Activated CD4-positive, alpha-beta T cell treated with anti-CD3 and anti-CD28 coated beads for 36 hours (primary cell): ENCODE data around the gene CDYL2. TPM values are rescaled to one million over a fixed set of nuclear protein-coding genes. Genes with fewer than 3 reads are reported as not detected.
"Not testable (repeated sequence)": the region's sequence is repeated elsewhere in the genome, so short reads cannot be mapped to it uniquely, and the experiment has no call there.

Experiments
- ATAC-seq: fragments of 200-7000 bp; cut with Tn5 transposase; one replicate; pipeline ENCODE4 v1.10.0; 2021; ENCODE audit warnings: mild to moderate bottlenecking, moderate library complexity
- CTCF ChIA-PET: fragments of 350-600 bp; sonication (Branson Sonifier 250); formaldehyde crosslinking; loops from one replicate; lab custom pipeline; 2021; ENCODE audit warnings: antibody characterized with exemption; lab: Charles Lee
- POLR2A ChIA-PET: fragments of 350-600 bp; sonication (Branson Sonifier 250); formaldehyde crosslinking; loops from one replicate; lab custom pipeline; 2021; ENCODE audit warnings: antibody characterized with exemption, inconsistent platforms; lab: Charles Lee
- DNase-seq: peaks from one replicate; pipeline ENCODE4 v3.0.0-alpha.2; 2020
- H3K27ac Mint-ChIP-seq: one replicate; pipeline ENCODE4 v1.8.0; 2021; ENCODE audit warnings: mixed read lengths
- H3K27me3 Mint-ChIP-seq: one replicate; pipeline ENCODE4 v1.8.0; 2021; ENCODE audit warnings: mixed read lengths
- H3K36me3 Mint-ChIP-seq: one replicate; pipeline ENCODE4 v1.8.0; 2021; ENCODE audit warnings: low read depth, mixed read lengths
- H3K4me1 Mint-ChIP-seq: one replicate; pipeline ENCODE4 v1.8.0; 2021; ENCODE audit warnings: mixed read lengths
- H3K4me3 Mint-ChIP-seq: one replicate; pipeline ENCODE4 v1.8.0; 2021; ENCODE audit warnings: mild to moderate bottlenecking, moderate library complexity, mixed read lengths
- H3K9me3 Mint-ChIP-seq: one replicate; pipeline ENCODE4 v1.8.0; 2021; ENCODE audit warnings: low read depth, mixed read lengths
- intact Hi-C, 2 experiments: fragments of 100-400 bp; cut with DNase I in 1 of 2; cut with micrococcal nuclease in 1 of 2; formaldehyde crosslinking; loops; one replicate each; pipeline versions ENCODE4 v1.14.2 to v1.15.1; 2022 to 2024; cut with DNase I, micrococcal nuclease
- total RNA-seq, 2 experiments: library from RNA; stranded (reverse); gene quantifications; one replicate each; pipeline ENCODE4 v1.2.3, GENCODE V29; 2021

The CDYL2 gene
- total RNA-seq, 2 experiments from 2014 or later, result 17.6 to 21.5 TPM

GRCh38 chr16:80836202-80836601, 31.8 kb upstream of the CDYL2 start:
- Mint-ChIP-seq H3K27ac (no peak overlapping the region), H3K4me1 (no peaks in the 10 kb centered on the region), H3K36me3 (no peaks in the 10 kb centered on the region), H3K4me3 (no peak overlapping the region), H3K27me3 (peaks cover 17% of the 10 kb centered on the region), H3K9me3 (peaks cover 3% of the 10 kb centered on the region)
- ATAC-seq (no peak), DNase-seq (no peak)
- CTCF ChIA-PET, result interaction anchor here (1.4 to 1.9 kb wide), 2 partner anchors 8 to 309 kb away, joined by 4 to 9 read pairs; no protein-coding TSS in a partner anchor
- intact Hi-C loops, result no loop called here
- POLR2A ChIA-PET, result no interaction called here

GRCh38 chr16:80831039-80831438, 26.6 kb upstream of the CDYL2 start:
- ChIA-PET POLR2A (no interaction called here), CTCF (interaction anchor here (8.8 kb wide), 1 partner anchor 306 kb away, joined by 133 read pairs; no protein-coding TSS in a partner anchor)
- no peaks in the 10 kb centered on the region for H3K36me3 Mint-ChIP-seq
- intact Hi-C loops, result no loop called here
- no peak overlapping the region for H3K4me3 Mint-ChIP-seq
- no peak overlapping the region for H3K27ac Mint-ChIP-seq
- peaks cover 16% of the 10 kb centered on the region for H3K27me3 Mint-ChIP-seq
- ATAC-seq, result no peak
- H3K4me1 Mint-ChIP-seq, result no peaks in the 10 kb centered on the region
- H3K9me3 Mint-ChIP-seq, result no peaks in the 10 kb centered on the region
- no peak for DNase-seq

DNA sequence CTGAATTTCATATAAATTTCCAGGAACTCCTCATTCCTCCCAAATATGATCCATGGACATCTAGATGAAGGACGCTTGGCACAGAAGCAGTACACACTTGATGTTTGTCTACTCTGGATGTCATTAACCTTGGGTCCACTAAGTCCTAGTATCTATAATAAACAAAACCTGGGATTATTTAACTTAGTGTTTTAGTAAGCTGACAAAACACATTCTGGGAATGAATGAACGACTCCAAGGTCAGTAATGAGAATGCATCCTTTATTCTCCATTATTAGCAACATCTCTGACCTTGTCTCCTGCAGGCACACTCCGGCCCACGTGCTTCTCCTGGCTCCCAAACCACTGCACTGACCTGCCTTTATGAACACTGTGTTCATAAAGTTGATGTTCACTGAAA, 24.1 kb upstream of the CDYL2 start:
- Mint-ChIP-seq H3K9me3 (no peaks in the 10 kb centered on the region), H3K27ac (no peak overlapping the region), H3K36me3 (no peaks in the 10 kb centered on the region), H3K4me3 (no peak overlapping the region), H3K4me1 (no peaks in the 10 kb centered on the region), H3K27me3 (peaks cover 14% of the 10 kb centered on the region)
- intact Hi-C loops, result loop anchor here in 1 of 2 experiments (10.0 kb wide), 1 partner anchor 134 kb away; no protein-coding TSS in a partner anchor
- ChIA-PET CTCF (interaction anchor here (1.1 to 8.8 kb wide), 3 partner anchors 8 to 303 kb away, joined by 4 to 133 read pairs (median 4); no protein-coding TSS in a partner anchor), POLR2A (no interaction called here)
- DNase-seq (no peak), ATAC-seq (no peak)

DNA sequence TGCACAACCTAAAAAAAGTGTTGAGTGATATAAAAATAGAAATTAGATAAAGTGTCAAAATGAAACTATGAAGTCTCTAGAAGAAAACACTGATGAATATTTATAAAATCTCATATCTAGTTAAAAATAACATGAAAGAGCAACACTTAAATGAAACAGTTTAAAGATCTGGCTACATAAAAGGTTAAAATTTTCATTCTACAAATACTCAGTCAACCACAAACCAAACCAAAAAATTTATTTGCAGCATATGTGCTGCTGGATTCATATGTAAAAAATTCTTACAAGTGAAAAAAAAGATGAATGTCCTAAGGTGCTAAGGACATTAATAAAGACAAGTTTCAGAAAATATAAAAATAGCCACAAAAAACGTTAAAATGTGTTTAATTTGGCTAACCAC, 22.6 kb upstream of the CDYL2 start:
- no peaks in the 10 kb centered on the region for H3K36me3 Mint-ChIP-seq
- CTCF ChIA-PET, result interaction anchor here (0.7 to 8.8 kb wide), 7 partner anchors 8 to 360 kb away, joined by 3 to 133 read pairs (median 3); no protein-coding TSS in a partner anchor
- H3K27ac Mint-ChIP-seq, result no peak overlapping the region
- H3K4me1 Mint-ChIP-seq, result no peaks in the 10 kb centered on the region
- H3K27me3 Mint-ChIP-seq, result peaks cover 12% of the 10 kb centered on the region
- intact Hi-C loops, result loop anchor here in 1 of 2 experiments (10.0 kb wide), 1 partner anchor 132 kb away; no protein-coding TSS in a partner anchor
- POLR2A ChIA-PET, result interaction anchor here (0.5 kb wide), 1 partner anchor 128 kb away, joined by 4 read pairs; no protein-coding TSS in a partner anchor
- no peaks in the 10 kb centered on the region for H3K9me3 Mint-ChIP-seq
- no peak overlapping the region for H3K4me3 Mint-ChIP-seq
- no peak for DNase-seq
- ATAC-seq, result no peak

- Mint-ChIP-seq H3K27ac (no peak overlapping the region), H3K27me3 (peaks cover 11% of the 10 kb centered on the region), H3K4me3 (no peak overlapping the region), H3K9me3 (no peaks in the 10 kb centered on the region), H3K36me3 (no peaks in the 10 kb centered on the region), H3K4me1 (no peaks in the 10 kb centered on the region)
- intact Hi-C loops, result loop anchor here in 1 of 2 experiments (10.0 kb wide), 1 partner anchor 131 kb away; no protein-coding TSS in a partner anchor
- no peak for DNase-seq
- ChIA-PET CTCF (interaction anchor here (0.8 to 8.8 kb wide), 15 partner anchors 10 to 322 kb away, joined by 3 to 133 read pairs (median 4); no protein-coding TSS in a partner anchor), POLR2A (no interaction called here)
- ATAC-seq, result no peak
Observed at GRCh38 chr16:80825365-80825758, 21.0 kb upstream of the CDYL2 start.

DNA sequence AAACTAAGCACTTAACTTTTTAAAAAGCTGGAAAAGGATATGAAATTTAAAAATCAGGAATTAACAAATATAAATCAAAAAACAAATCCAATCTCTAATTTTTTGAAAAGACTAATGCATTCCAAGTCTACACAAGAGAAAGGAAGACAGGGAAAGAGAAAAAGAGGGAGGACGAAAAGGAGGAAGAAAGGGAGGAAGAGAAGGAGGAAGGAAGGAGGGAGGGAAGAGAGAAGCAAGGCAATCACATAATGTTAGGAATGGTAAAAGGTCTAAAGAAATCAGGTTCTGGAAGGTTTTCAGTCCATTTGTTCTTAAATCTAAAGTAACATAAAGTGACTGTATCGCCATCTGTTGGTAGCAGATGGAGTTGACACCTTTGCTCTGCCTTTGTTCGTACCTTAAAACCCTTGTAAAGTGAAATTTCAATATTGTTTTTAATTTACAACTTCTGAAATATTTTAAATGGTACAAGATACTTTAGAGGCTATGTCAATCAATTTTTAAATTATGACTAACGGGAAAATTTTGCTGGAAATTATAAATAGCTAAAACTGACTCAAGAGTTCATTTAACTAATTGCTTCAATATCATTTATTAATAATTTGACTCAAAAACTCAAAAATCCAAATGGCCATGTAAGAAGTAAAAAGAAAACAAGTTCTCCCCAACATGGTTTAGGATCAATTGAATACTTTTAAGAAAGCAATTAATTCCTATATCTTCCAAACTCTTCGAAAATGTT, 20.4 kb upstream of the CDYL2 start:
- no peaks in the 10 kb centered on the region for H3K36me3 Mint-ChIP-seq
- no peaks in the 10 kb centered on the region for H3K4me1 Mint-ChIP-seq
- peaks cover 12% of the 10 kb centered on the region for H3K27me3 Mint-ChIP-seq
- ChIA-PET CTCF (interaction anchor here (0.7 to 8.8 kb wide), 22 partner anchors 9 to 746 kb away, joined by 3 to 133 read pairs (median 4); no protein-coding TSS in a partner anchor), POLR2A (no interaction called here)
- H3K27ac Mint-ChIP-seq, result no peak overlapping the region
- DNase-seq, result peak; percentile 57
- no peak overlapping the region for H3K4me3 Mint-ChIP-seq
- intact Hi-C loops, result loop anchor here (1.0 to 10.0 kb wide), 2 partner anchors 130 to 297 kb away; no protein-coding TSS in a partner anchor
- no peaks in the 10 kb centered on the region for H3K9me3 Mint-ChIP-seq
- ATAC-seq, result no peak

DNA sequence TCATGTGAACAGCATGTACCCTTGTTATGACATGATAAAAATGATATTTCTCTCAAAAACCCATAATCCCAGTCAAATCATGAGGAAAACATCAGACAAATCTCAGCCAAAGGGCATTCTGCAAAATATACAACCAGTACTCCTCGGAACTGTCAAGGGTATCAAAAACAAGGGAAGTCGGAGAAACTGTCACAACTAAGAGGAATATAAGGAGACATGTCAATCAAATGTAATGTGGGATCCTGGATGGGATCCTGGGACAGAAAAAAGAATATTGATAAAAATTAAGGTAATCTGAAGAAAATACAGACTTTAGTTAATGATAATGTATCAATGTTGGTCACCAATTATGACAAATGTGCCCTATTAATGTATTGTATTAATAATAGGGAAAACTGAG, 15.6 kb upstream of the CDYL2 start:
- H3K27ac Mint-ChIP-seq, result no peak overlapping the region
- no peak for DNase-seq
- no peak for ATAC-seq
- H3K36me3 Mint-ChIP-seq, result no peaks in the 10 kb centered on the region
- peaks cover 13% of the 10 kb centered on the region for H3K27me3 Mint-ChIP-seq
- H3K4me1 Mint-ChIP-seq, result no peaks in the 10 kb centered on the region
- CTCF ChIA-PET, result interaction anchor here (0.7 to 2.2 kb wide), 4 partner anchors 10 to 292 kb away, joined by 3 to 20 read pairs (median 4); no protein-coding TSS in a partner anchor
- POLR2A ChIA-PET, result no interaction called here
- no peak overlapping the region for H3K4me3 Mint-ChIP-seq
- intact Hi-C loops, result loop anchor here in 1 of 2 experiments (10.0 kb wide), 1 partner anchor 125 kb away; no protein-coding TSS in a partner anchor
- no peaks in the 10 kb centered on the region for H3K9me3 Mint-ChIP-seq

- no peak overlapping the region for H3K27ac Mint-ChIP-seq
- no peaks in the 10 kb centered on the region for H3K4me1 Mint-ChIP-seq
- no peaks in the 10 kb centered on the region for H3K9me3 Mint-ChIP-seq
- no peak for ATAC-seq
- ChIA-PET POLR2A (no interaction called here), CTCF (no interaction called here)
- no peaks in the 10 kb centered on the region for H3K36me3 Mint-ChIP-seq
- H3K4me3 Mint-ChIP-seq, result no peak overlapping the region
- DNase-seq, result no peak
- intact Hi-C loops, result loop anchor here in 1 of 2 experiments (2.0 kb wide), 1 partner anchor 20 kb away; no protein-coding TSS in a partner anchor
- peaks cover 13% of the 10 kb centered on the region for H3K27me3 Mint-ChIP-seq
Observed at GRCh38 chr16:80816356-80816755, 12.0 kb upstream of the CDYL2 start.

DNA sequence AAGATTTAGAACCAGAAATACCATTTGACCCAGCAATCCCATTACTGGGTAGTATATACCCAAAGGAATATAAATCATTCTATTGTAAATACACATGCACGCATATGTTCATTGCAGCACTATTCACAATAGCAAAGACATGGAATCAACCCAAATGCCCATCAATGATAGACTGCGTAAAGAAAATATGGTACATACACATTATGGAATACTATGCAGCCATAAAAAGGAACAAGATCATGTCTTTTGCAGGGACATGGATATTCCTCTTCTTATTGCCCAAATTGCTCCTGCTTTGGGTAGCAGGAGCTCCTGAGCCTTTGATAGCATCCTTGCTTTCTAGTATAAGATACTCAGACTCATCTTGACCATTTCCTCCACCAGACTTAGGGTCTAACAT, 10.9 kb upstream of the CDYL2 start:
- CTCF ChIA-PET, result interaction anchor here (4.5 kb wide), 1 partner anchor 288 kb away, joined by 30 read pairs; no protein-coding TSS in a partner anchor

GRCh38 chr16:80812593-80812992, 8.2 kb upstream of the CDYL2 start:
- peaks cover 8% of the 10 kb centered on the region for H3K27me3 Mint-ChIP-seq
- H3K27ac Mint-ChIP-seq, result no peak overlapping the region
- H3K9me3 Mint-ChIP-seq, result no peaks in the 10 kb centered on the region
- intact Hi-C loops, result no loop called here
- H3K36me3 Mint-ChIP-seq, result no peaks in the 10 kb centered on the region
- DNase-seq (no peak), ATAC-seq (no peak)
- ChIA-PET POLR2A (no interaction called here), CTCF (interaction anchor here (0.5 to 4.5 kb wide), 5 partner anchors 9 to 285 kb away, joined by 3 to 31 read pairs (median 3); no protein-coding TSS in a partner anchor)
- H3K4me3 Mint-ChIP-seq, result no peak overlapping the region
- peaks cover 2% of the 10 kb centered on the region for H3K4me1 Mint-ChIP-seq

More for the DNA sequence above, 10.9 kb upstream of the CDYL2 start:
- H3K27ac Mint-ChIP-seq, H3K9me3 Mint-ChIP-seq, H3K4me3 Mint-ChIP-seq, POLR2A ChIA-PET, ATAC-seq, H3K36me3 Mint-ChIP-seq, DNase-seq, intact Hi-C loops, H3K4me1 Mint-ChIP-seq: not testable (repeated sequence)
- H3K27me3 Mint-ChIP-seq, result peaks cover 11% of the 10 kb centered on the region

DNA sequence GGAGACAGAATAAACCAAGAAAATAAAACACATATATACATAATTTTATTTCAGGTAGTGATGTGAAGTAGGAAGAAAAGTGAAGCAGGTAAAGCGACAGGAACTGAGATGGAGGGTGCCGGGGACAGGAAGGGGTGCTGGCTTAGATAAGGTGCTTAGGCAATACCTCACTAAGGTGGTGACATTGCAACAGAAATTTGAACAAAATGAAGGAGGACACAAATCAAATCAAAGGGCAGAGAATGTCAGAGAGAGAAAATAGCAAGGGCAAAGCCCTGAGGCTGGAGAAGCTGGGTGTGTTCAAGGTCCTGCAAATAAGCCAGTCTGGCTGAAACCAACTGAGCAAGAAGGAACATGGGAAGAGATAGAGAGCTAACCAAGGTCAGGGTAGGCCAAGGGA, 5.0 kb upstream of the CDYL2 start:
- Mint-ChIP-seq H3K36me3 (no peaks in the 10 kb centered on the region), H3K4me3 (no peak overlapping the region), H3K9me3 (no peaks in the 10 kb centered on the region), H3K27ac (no peak overlapping the region), H3K27me3 (no peaks in the 10 kb centered on the region), H3K4me1 (peaks cover 22% of the 10 kb centered on the region)
- ChIA-PET CTCF (interaction anchor here (0.6 to 5.3 kb wide), 3 partner anchors 18 to 371 kb away, joined by 3 to 25 read pairs (median 3); no protein-coding TSS in a partner anchor), POLR2A (no interaction called here)
- no peak for DNase-seq
- no peak for ATAC-seq
- intact Hi-C loops, result loop anchor here in 1 of 2 experiments (10.0 kb wide), 2 partner anchors 195 to 965 kb away; partner anchors contain the start of genes CENPN and CMC2
